DMS 273 (cell line): Measurements from ENCODE around the gene MPRIP.

ENCODE experiments used
- DNase-seq: peaks from one replicate; lab custom pipeline; 2025; ENCODE audit not compliant: unreplicated experiment; lab: John Stamatoyannopoulos, UW

Gene MPRIP

DNA sequence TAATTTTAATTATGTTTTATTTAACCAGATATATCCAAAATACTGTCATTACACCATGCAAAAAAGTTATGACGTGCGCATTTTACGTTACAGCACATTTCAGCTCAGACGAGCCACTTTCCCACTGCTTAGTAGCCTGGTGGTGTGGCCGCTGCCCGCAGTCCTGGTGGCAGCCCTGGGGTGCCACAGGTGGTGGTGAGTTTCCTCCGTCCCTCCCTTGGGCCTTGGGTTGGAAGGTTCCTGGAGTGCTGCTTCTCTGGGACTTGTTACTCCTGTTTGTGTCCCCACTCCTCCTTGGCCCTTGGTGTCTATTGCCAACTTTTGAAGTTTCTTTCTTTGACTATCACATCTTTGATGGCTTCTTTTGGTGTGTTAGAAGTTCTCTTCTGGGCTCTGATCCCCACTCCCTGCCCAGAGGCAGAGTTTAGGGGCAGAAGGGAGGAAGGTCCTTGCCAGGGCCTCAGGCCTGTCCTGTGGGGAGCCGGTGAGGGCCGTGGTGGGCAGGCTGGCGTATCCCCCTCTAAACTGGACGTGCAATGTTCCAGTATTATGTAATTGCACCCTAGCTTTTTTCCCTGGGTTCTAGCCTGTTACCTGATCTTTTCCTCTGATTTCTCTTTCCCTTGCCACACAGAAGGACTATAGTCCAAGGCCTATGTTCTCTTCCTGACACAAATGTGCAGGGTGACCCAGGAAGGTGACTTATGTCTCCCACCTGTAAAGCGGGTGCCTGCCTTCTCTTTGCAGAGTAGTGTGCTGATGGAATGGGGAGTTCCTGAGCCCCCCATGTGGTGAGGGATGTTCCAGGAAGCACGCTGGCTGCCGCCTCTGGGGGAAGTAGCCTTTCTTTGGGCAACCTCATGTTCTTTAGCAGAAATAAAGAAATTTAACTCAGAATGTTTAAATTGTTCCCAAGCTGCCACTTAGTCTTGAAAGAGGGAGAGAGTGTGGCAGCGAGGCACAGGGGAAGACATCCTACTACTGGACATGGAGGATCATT lies 8.4 kb downstream of the MPRIP start:
- DNase-seq: no peak

DNA sequence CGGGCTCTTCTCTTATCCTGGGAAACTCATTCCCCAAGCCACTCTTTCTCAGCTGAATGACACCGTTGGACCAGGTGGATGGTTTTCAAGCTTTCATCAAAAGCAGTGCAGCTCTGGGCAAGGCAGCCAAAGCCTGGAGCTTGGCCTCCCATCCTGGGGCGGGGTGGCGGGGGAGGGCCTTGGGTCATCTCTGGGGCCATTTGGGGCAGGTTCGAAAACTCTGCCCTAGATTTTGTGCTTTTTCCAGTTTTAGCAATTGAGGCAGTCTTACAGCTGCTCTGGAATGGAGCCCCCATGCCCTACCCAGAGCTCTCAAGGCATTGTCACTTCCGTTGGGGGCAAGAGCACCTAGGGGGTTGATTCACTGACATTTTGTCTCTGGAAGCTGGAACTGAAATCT lies 9.1 kb downstream of the MPRIP start:
- DNase-seq: no peak

DNA sequence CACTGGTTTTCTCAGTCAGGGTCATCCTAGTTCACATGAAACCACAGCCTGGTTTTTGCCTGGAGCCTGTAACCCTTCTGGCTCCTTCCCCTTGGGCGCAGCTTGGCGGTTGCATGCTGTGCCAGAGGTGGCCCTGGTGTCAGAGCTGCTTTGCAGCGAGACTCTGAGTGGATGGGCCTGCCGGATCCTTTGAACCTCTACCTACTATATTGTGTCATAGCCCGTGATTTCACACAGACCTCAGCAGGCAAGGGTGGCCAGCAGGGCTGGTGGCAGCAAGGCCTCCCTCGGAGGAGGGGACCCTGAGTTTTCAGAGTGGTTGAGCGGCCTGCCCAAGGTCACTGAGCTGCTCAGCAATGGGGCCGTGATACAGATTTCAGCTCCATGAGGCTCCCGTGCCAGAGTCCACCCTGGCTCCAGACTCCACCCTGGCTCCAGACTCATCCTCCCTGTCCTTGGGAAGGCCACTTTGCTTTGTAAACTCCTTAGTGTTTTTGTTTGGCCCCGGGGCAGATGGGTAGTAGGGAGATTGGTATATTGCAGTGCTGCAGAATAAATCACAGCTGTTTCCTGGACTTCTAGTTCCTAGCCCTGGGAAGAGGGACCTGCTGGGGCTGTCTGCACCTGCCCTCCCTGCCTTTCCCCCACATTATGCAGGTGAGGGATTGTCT lies 9.7 kb downstream of the MPRIP start:
- DNase-seq: no peak

DNA sequence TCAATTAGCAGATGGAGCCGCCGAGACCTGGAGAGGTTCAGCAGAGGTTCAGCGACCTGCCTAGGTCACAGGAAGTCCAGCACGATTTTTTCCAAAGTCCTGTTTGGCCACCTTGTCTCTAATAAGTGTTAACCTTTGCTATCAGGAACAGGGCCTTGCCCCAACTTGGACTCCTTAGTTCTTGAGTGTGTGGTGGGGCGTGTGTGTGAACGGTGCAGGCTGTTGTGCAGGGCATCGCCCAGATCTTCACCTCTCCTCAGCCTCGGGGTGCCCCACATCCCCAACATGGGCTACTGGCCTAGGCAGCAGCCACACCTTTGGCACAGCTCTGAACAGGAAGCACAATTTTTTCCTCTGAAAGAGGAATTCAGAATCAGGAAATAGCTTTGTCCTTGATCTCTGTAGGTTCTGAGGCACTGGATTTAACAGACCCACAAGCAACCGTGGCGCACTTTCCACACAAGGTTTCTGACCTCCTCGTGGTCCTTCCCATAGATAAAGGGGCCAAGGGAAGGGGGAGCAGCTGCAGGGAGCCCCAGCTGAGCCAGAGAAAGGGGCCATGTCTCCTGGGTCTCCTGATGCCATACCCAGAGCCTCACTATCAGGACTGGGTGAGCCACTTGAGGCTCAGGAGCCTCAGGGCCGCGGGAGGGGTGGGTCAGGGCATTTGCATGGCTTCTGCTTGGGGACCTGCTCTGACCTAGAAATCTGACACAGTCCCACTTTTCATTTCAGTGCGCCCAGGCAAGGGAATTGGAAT lies 10.4 kb downstream of the MPRIP start:
- DNase-seq: no peak

DNA sequence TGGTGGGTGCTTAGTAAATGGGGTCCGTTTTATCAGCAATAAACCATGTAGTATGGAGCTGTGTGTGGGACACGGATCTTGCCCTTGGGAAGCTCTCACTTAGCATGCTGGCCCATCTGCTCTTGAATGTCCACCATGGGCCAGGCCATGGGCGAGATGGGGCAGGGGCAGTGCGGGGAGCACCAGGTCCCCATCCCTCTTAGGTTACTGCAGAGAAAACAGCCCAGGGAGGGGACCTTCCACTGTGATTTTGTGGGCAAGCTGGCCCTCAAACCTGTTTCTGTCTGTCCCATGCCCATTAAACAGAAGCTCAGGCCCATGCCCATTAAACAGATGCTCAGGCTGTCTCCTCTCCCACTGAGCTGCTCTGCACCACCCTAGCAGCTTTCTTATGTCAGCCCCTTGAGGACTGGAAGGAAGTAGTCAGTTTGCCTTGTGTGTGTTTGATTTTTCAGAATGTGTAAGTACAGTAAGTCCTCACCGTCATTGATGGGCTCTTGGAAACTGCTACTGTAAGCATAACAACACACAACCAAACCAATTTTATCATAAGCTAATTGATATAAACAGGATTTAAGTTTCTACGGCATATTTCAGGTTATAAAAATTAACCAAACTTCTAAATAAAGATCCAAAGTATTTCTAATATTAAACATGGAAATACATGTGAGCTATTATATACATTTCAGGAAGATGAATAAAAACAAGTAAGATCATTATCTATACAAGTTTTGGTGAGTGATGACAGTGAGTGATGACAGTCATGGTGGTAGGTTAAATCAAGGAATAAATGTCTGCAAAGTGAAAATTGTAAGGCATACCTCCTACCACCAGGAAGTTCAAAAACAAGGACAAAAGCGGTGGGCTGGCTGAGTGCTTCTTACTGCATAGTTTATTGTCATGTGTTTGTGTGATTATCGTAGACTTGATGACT lies 11.5 kb downstream of the MPRIP start:
- no peak for DNase-seq

DNA sequence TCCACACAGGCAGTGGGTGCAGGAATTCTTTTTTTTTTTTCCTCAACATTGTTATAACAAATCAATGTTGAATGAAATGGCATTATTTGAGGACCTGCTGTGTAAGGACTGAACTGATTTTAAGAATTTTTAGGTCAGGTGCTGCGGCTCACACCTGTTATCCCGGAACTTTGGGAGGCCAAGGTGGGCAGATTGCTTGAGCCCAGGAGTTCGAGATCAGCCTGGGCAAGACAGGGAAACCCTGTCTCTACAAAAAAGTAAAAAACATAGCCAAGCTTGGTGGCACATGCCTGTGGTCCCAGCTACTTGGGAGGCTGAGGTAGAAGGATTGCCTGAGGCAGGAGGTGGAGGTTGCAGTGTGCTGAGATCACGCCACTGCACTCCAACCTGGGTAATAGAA lies 12.4 kb downstream of the MPRIP start:
- no peak for DNase-seq

DNA sequence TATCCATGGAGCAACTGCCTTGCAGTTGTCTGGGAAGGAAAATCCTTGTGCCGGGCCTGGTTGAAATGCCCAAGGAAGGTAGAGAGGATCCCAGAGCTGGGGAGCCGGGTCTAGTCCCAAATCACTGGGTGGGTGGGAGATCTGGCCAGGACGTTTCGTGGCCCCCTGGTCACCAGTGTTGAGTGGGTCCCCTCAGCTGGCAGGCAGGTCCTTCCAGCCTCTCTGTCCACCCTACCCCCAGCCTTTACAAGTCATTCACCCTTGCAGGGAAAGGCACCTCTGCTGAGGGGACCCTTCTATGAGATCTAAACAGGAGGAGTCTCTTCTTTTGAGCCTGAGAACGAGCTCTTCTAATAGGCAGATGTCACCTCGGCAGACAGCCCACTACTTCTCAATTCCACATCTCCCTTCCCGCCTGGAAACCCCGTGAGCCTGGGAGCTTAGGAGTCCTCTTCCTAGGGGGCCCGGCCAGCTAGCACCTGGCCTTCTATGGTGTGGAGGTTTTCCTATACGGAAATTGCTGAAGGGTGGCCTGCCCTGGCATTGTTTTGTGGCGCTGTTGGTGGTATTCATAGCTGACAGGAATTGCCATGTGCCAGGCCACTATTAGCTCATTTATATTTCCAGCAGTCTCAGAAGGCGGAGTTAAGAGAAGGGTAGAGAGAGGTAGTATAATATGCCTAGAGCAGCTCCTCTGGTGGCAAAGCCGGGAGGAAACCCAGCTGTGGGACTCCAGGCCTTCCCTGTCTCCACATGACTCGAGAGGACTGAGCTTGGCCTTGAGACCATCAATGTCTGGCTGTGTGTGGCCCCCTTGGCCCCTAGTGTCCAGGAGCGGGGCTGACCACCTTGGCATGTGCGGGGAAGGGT lies 13.3 kb downstream of the MPRIP start:
- DNase-seq: peak; percentile 44

DNA sequence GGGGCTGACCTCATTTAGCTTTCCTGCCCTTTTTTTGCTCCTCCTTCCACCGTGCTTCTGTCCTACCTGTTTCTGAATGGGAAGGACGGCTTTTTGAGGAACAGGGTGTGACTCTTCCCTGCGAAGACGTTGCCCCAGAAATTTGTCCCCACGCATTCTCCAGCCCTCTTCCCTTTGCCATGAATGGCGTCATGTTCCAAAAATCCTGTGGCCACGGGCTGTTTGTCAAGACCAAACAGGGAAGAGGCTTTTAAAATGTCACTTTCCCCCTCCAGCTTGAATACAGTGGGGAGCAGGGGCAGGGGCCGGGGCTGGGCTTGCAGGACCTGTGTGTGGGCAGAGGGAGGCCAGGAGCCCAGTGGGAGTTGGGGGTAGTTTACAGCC lies 13.9 kb downstream of the MPRIP start:
- no peak for DNase-seq

DNA sequence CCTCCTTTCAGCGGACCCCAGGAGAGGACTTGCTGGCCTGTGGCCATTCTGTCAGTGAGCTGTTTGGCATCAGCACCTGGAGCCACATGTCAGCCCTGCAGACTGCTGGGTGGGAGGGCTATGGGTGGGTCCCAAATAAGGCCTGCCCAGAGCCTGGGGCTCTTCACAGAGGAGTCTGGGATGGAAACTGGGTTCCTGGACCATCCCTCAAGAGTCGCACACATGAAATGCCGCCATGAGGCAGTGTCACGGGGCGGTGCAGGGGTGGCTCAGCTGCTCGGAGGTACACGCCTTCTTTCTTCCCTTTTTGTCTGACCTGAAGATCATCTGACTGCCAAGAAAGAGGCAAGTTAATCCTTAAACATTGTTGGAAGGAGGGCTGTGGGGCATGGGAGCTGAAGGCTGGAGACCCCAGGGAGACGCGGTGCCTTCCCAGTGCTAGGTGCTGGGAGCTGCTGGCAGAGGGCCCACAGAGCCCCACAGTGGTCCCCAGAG lies 14.8 kb downstream of the MPRIP start:
- DNase-seq: no peak

DNA sequence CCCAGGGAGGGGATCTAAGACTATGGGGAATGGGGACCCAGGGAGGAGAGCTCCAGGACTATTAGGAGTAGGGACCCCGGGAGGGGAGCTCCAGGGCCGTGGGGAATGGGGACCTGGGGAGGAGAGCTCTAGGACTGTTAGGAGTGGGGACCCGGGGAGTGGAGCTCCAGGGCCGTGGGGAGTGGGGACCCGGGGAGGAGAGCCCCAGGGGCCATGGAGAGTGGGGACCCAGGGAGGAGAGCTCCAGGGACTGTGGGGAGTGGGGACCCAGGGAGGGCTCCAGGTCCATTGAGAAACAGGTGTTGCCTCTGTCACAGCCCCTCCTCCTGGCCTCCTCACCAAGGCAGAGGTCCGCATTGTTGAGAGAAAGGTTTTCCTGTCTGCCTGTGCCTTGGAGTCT lies 16.0 kb downstream of the MPRIP start:
- no peak for DNase-seq

DNA sequence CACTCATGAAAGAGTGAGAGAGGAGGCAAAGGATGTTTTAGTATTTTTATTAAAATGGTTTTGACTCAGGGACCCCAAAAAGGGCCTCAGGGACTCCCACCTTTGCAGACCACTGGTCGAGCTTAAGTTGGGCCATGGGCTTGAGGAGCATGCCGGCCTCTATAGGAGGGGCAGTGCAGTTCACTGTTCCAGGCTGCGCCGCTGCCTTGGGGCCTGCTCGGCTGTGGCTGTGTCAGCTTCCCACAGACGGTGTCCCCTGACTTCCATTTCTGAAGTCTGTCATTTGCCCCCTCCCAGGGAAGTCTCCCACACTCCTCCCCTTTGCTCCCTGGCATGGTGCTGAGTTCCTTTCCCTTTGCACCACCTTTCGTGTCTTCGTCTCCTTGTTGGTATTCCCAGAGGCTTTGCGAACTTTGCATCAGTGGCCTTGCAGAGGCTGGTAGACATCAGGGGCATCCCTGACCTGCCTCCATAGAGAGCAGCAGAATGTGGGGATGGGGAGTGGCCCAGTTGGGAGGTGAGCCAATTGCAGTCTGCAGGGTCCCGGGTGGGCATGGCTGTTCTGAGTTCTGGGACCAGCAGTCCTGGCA lies 17.1 kb downstream of the MPRIP start:
- no peak for DNase-seq

DNA sequence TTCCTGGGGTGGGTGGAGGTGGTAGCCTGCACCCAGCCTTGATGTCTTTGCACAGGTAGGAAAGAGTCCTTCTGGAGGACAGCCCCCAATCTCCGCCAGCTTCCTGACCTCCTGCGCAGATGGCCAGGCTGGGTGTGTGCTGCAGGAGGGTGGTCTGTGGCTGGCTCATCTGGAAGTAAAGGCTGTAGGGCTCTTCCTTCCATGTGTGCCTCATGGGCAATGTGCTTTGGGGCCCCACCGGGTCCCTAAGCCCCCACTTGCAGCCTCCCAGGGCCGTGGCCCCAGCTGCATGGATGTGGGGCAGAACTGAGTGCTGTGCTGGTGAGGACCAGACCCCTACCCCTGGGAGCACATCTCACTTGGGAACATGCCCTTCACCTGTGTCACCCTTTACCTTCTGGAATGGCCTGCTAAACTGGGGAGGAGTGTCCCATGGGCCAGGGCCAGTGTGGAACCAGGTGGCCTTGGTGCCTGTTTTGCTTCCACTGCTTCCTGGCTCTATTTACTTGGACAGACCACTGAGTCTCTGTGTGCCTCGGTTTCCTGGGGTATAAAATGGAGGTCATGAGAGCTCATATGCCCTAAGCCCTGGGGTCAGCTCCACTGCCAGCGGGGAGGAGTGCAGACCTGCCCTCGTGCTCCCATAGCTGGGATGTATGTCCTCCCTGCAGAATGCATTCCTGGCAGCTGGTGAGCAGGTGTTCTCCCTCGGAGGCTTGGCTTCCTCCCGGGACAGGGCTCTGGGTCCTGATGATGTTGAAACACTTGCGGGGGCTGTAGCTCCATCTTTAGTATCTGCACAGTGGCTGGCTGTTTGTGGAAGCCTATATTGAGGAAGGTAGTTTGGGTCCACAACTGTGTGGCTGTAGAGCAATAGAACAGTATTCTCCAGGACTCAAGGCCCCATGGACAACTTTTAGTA lies 18.0 kb downstream of the MPRIP start:
- no peak for DNase-seq

DNA sequence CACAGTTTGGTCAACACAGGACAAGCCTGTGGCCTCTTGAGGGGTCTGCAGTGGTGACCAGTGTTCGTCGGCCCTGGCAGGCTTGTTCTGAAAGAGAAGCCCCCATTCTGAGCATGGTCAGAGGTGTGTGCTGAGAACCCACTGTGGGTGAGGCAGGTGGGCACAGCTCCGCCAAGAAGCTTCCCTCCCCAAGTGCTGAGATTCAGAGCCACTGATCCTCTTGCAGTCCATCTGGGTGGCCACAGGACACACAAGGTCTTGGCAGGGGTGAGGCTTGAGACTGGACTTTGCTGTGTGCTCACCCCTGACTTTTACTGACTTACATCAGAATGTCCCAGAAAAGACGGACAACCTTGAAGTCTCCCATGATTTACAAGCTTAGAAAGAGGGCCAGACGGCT lies 18.7 kb downstream of the MPRIP start:
- DNase-seq: no peak

DNA sequence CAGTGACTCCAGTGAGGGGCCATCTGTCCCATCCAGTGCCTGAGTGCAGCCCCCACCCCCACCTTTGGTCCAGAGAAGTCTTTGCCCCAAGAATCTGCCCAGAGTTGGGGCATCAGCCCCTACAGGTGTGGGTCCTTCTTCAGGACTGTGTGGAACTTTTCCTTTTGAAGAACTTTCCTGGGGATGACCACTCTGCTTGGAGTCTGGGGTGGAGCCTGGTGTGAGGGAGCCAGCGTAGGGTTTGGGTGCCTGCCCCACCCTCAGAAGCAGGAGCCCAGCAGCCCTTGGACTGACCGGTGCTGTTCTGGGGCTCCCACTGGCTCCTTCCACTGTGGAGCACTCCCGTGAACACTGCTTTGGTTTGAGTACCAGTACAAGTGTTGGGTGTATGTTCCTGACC lies 19.3 kb downstream of the MPRIP start:
- DNase-seq: no peak

DNA sequence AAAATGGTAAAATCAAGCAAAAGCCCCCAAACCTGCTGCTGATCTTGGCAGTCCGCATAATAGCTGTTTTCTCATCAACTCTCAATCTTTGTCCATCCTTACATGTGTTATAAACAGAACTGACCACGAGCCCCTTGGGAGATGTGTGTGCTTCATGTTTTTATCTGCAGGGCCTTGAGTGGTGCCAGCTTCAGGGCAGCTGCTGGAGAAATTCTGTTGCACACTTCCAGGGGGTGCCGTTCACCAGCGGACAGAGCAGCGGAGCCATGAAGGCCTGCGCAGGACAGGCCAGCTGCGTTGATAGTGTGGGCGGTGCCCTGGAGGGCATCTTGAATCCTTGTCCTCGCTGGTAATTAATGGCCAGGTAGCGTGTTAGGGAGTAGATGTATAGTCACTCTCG lies 20.1 kb downstream of the MPRIP start:
- DNase-seq: no peak

DNA sequence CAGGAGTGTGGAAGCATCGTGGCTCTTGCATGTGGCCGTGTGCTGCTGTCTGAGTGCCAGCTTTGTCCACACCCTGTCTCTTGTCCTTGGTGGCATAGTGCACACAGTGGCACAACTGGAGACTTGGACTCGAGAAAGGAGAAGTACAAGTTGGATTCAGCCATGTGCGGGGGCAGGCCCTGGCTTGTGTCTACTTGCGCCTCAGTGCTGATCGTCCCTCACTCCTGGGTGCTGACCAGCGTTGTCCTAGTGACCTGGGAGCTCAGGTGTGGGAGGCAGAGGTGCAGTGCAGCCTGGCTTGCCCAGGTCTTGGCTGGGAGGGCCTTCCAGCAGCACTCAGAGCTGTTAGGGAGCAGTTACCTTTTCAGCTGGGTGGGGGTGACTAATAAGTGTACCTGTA lies 20.6 kb downstream of the MPRIP start:
- DNase-seq: no peak

DNA sequence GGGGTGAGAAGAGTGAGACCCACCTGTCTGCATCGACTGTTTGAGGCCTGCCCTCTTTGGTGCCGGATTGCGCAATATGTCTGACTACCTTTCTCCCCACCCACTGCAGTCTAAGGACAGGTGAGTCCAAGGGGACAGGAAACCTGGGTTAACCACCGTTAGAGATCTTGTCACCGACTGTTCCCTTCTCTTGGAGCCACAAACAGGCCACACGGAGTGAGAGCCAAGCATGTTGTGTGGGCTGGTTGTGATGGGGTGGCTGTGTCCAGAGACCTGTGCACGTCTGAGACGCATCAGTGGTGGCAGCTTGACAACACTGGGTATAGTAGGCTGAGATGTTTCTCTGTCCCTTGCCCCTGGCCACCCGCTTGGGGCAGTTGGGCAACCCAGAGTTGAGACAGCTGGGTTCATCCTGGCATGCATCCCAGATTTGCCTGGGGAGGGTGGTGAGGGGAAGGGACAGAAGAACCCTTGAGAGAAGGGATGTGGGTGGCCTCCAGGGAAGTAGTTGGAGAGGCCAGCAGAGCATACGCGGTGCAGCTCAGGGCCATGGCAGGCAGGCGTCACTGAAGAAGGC lies 21.4 kb downstream of the MPRIP start:
- DNase-seq: peak; percentile 66

DNA sequence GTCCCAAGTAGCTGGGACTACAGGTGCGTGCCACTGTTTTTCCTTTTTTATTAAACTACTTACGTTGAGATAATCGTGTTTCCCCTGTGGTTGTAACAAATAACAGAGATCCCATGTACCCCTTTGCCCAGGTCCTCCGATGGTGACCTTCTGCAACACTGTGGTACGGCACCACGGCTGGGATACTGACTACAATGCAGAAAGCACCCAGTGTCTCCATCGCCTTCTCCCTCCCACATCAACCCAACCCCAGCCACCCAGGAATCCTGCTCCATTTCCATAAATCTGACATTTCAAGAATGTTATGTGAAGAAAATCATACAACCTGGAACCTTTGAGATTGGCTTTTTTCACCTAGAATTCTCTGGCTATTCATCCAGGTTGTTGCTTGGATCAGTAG lies 22.1 kb downstream of the MPRIP start:
- DNase-seq: no peak
